Activated T-cell treated with anti-CD3 and anti-CD28 coated beads, Interleukin-2, amount 50 U/mL, for 1 hour (primary cell): Measurements from ENCODE around the gene TMEM167B.

Source experiments
- DNase-seq: peaks from one replicate; pipeline ENCODE4 v3.0.0-alpha.2; 2020

The TMEM167B gene

DNA sequence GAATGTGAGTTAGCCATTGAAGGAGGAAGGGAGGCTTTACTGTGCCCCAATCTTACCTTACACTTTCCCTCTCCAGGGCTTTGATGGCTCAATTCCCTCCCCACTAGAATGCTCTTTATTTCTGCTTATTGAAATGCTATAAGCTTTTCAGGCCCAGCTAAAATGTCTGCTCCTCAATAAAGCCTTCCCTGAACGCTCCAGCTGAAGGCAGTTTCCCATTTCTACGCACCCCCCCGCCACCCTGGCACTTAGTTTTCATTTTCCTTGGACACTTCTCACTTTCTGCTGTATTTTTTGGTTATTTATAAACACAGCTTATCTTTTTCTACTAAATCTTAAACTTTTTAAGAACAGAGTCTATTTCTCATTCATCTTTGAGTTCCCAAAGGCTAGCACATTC, 7.1 kb upstream of the TMEM167B start:
- no peak for DNase-seq

DNA sequence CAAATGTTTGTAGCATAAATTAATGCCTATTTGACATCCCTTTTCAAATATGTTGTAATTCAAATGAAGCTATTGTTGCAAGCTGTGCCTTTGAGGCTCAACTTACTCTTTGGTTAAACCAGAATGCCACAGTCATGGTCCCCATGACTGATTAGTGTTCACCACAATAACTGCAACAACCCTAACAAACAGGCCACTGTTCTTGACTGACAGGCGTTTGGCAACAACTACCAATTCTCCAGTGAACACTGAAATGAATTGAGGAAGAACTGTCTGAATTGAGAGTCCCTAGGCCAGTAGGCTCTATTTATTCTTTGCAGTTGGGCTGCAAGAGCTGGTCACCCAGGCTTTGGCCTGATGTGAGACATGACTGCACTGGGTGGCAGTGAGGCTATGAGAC, 6.6 kb upstream of the TMEM167B start:
- no peak for DNase-seq

DNA sequence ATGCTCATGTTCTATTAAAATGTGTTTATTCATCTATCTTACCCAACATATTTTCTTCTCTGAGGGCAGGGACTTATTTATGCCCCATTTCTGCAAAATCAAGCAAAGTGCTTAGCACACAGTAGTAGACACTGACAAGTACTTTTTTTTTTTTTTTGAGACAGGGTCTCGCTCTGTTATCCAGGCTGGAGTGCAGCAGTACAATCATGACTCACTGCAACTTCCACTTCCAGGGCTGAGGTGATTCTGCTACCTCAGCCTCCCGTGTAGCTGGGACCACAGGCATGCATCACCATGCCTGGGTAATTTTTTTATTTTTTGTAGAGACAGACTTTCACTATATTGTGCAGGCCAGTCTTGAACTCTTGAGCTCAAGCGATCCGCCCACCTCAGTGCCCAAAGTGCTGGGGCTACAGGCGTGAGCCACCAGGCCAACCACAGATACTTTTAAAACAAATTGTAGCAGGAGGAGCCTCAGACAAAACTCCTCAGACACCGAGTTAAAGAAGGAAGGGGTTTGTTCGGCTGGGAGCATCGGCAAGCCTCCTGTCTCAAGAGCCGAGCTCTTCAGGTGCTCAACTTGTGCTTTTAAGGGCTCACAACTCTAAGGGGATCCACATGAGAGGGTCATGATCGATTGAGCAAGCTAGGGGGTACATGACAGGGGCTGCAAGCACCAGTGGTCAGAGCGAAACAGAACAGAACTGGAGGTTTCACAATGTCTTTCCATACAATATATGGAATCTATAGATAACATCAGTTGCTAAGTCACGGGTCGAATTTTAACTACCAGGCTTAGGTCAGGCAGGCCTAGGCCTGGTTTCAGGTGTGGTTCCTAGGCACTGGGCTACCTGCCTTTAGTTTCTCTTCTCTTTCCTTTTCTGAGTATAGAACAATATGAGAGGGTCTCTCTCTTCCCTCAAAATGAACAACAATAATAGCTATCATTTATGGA, 5.7 kb upstream of the TMEM167B start:
- DNase-seq, result no peak

DNA sequence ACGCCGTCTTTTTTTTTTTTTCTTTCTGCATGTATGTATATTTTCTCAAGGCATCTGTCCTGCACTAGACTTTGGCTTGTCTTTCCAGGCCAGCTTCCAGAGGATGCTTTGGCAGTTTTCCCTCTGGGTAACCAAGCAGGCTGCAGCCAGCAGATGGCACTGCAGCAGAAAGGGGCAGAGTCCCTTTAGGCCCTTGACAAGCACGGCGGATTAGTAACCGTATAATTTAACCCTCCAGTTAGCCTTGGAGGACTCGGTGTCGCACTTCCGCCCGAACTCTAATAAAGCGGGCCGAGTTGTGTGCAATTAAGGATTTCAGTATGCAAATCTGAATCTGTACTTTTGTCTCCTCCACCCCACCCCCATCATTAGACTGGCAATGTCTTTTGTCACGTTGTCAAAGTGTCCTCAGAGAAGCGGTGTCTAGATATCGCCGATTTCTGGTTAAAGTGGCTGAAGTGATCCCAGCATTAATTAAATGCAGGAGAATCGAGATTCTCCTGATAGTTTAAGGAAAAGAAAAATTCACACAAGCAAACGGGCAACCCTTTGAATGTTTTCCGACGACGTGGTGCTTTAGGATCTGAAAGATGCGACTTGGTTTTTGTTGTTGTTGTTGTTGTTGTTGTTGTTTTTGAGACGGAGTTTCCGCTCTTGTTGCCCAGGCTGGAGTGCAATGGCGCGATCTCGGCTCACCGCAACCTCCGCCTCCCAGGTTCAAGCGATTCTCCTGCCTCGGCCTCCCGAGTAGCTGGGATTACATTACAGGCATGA, 1.1 kb upstream of the TMEM167B start:
- peak; percentile 58 for DNase-seq

DNA sequence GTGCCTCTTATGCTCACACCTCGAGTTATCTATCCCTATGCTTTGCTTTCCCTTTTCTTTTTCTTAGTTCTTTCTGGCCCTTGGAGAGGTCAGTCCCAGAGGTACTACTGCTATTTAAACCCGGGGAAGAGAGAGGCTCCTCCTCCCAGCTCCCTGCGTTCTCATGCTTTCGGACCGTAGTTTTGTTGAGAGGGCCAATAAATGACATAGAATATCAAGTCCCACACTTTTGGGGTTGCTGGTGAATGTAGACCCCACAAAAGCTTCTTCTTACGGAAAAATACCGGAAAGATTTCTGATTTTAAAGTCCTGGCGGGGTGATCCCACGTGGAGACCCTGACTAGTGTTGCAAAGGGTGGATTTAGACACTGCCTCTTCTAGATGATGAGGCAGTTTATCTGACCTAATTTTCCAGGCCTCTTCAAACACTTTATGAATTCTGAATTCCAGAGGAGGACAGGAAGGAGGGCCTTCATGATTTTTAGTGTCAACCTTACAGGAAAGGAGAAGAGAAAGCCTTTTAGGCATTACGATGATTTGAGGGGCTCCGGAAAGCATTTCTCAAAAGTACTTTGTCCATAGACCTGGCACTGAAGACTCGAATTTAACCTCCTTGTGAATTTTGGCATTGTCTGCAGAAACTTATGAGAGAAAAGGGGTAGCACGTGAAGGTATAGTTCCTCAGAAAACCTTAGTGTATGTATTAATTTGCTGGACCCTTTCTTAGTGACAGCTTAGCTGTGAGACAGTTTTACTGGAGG, 694 bp downstream of the TMEM167B start:
- no peak for DNase-seq

DNA sequence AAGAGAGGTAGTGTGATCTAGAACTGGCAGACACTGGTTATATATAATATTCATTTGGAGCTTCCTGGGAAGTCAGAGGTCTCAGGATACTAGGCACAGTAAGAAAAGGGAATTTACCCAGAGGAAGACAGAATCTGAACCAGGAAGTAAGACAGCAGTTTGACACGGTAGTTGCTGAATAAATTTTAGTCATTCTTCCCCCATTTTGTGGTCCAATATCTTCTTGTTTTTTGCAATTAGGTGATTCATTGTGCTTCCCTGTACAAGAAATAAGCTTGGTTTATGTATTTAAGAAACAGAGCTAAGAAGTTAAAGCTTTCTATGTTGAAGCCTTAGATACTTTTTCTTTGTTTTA, 1.3 kb downstream of the TMEM167B start:
- DNase-seq, result no peak

DNA sequence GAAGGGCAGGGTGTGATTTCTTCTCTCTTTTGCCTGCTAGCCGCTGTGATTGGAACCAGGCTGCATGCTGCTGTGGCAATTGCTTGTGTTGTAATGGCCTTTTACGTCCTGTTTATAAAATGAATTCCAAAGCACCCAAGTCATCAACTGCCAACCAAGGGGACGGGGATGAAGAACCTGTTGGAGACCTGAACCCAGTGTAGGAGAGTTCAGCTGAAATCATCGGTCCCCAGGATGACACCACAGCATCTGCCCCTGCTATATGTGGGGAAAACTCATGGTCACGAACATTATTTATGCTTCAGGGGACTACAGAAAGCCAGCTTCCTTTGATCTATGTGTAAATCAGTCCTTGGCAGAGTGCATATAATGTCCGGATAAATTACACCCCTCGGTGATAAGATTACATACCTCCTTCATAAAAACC, 3.8 kb downstream of the TMEM167B start:
- DNase-seq, result no peak

DNA sequence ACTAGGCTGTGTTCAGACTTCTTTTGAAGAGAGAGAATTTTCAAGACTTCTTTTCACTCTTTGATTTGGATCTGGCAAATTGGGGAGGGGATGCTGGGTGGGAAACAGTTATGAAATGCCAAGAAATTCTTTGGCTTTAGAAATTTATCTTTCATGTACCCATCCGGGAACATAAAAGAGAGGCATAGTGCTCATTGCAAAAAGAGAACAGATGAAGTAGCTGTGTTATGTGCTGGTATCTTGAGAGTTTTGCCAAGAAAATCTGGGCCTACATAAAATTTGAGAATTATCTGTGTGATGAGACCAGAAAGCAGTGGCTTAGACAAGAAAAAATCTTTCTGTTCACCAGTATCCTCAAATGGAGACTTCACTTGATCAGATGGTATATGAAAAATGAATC, 4.3 kb downstream of the TMEM167B start:
- DNase-seq, result no peak

DNA sequence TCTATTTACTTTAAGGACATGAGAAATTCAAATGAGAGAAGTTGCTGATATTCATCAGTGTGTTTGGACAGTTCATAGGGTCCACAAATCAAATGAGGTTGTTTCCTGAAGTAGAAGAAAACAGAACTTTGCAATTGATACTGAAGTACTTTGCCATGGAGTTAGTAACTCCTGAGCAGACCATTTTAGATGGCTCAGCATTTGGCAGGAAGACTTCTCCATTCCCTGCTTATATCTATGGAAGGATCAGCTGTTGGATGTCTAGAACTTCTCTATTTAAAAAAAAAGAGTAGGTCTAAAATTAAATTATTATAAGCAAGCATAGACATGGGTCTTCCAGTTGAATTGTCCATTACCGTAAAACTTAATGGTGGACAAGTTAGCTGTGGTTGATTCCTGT, 5.1 kb downstream of the TMEM167B start:
- no peak for DNase-seq

DNA sequence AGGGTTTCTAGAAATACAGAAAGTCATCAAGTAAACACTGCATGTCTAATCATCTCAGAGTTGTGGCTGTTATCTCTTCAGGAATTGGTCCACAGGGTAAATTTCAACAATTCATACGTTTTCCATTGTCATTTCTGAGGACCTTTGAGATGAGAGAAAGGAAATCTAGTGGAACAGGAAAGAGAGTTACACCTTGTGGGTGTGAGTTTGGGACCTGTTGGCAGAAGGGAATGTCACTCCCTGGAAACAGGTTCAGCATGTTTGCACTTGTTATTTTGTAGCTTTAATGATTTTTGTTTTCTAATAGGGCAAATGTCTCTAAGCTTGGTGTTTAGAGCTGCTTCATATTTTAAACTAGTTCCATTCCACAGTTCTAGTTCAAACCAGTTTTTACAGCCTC, 5.6 kb downstream of the TMEM167B start:
- DNase-seq, result no peak

DNA sequence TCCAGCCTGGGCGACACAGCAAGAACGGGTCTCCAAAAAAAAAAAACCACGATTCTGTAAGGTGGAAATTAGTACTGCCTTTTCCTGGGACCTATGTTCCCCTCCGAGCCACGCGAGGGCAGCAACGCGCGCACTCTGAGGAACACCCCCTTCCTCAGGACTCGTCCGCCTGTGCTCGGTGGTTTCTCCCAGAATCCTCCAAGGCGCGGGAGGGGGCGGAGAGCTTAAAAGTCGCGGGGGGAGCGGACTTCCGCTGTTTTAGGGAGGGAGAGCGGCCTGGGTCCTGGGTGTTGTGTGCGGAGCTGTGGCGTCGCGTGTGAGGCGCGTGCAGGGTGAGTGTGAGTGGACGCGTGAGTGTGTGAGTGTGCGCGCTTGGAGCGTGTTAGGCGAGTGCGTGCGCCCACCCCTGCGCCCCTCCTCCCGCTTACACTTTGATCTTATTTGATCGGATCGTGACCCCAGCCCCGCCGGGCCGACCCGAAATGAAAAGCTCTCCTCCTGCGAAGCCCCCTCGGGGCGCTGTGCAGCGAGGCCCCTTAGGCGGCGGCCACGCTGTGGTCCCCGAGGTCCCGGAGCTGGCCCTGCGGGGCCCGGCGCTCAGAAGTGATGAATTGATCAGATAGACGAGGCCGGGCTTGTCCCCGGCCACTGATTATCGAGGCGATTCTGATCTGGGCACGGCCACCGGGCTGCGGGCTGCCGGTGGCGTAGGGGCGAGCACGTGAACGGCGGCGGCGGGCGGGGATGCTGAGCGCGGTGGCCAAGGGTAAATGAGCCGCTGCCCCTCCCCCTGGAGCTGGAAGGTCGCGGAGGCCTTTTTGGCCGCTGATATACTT, 9.6 kb downstream of the TMEM167B start:
- DNase-seq, result peak; percentile 95

DNA sequence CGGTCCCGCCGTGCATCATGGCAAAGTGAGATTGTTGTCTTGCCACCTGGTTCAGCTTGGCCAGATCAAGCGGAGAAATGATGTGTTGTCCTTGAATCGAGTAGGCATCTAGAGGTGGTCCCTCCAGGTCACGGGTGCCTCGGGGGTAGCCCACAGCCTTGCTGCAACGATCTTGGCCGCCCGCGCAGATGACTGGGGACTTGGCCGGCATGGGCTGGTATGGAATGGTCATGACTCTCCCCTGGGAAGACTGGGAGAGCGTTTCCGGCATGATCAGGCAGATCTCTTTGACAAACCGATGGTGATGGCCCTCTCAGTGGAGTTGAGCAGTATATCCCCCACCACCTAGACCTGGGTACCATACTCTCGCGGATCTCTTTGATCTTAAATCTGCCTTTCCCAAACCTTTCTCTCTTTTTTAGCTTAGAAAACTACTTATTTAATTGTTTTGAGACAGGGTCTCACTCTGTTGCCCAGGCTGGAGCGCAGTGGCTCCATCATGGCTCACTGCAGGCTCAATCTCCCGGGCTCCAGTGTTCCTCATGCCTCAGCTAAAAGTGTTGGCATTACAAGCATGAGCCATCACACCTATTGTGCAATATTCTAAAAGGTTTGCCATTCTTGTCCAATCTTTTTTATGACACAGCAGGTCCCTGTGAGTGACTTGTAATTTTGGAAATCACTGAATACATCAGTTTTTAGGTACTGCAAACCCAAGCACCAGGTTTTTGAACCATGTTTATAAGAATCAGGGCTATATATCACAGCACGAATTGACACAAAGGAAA, 14.0 kb downstream of the TMEM167B start:
- no peak for DNase-seq

DNA sequence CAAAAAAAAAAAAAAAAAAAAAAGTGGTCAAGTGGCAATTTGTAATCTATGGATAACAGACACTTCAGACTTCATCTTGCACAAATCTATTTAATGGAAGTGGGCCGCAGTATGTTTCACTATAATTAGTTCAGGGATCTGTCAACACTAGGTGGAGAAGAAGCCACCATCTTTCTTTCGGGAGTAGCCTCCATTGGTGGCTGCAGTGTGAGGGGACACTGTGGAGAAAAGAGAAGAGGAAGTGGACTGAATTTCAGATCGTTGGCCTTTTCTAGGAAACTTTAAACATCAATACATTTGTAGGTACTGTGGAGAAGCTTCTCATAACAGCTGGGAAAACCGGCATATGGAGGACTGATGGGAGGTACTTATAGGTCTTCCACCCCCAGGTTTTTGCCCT, 15.3 kb downstream of the TMEM167B start:
- DNase-seq, result no peak

DNA sequence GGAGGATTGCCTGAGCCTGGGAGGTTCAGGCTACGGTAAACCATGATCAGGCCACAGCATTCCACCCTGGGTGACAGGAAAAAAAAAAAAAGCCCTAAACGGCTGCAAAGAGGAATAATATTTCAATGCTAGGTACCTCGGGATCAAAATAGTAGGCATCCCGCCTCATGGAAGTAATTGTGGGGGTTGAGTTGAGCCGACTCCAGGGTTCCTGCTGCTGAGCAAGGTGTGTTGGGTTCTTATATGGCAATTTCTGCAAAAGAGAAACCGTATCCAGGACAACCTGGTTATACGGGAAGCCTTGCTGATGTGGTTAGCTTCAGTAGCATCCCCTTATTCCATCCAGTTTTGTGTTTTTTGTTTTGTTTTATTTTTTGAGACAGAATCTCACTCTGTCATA, 17.2 kb downstream of the TMEM167B start:
- DNase-seq, result no peak

DNA sequence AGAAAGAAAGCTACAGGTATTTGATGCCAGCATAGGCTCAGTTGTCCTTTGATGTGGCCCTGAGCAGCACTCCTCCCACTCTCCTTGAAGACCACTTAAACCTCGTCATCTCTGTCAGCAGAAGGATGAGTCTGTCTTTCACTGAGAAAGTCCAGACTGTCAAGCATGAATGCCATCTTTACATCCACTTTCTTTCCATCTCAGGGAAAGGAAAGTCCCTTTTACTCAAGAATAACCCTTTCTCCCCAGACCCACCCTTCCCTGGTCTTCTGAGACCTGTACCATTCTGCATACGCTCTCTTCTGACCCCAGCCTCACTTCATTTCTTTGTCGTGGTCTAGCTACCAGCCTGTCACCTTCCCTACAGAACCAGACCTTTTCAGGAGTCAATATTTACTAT, 19.3 kb downstream of the TMEM167B start:
- DNase-seq, result no peak

DNA sequence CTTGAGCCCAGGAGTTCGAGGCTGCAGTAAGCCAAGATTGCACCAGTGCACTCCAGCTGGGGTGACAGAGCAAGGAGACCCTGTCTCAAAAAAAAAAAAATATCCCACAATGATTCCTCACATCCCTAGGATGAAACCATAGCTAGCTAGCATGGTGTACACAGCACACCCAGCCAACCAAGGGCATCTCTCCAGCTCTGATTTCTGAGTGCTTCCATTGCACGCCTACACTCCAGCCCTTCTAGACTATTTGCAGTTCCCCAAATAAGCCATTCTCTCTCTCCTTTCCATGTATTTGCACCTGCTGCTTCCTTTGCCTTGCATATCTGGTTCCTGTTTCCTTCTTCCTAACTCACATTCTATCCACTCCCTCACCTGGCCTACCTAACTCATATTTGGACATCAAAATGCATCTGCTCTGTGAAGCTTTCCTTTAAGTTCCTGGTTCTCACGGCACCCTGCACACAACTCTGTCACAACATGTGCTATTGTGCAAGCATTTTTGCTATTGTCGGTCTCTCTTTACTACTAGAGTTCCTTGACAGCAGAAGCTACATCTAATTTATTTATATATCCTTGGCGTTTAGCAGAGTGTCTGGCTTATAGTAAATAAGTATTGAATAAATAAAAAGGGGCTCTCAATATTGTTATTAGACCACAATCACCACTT, 21.0 kb downstream of the TMEM167B start:
- no peak for DNase-seq

DNA sequence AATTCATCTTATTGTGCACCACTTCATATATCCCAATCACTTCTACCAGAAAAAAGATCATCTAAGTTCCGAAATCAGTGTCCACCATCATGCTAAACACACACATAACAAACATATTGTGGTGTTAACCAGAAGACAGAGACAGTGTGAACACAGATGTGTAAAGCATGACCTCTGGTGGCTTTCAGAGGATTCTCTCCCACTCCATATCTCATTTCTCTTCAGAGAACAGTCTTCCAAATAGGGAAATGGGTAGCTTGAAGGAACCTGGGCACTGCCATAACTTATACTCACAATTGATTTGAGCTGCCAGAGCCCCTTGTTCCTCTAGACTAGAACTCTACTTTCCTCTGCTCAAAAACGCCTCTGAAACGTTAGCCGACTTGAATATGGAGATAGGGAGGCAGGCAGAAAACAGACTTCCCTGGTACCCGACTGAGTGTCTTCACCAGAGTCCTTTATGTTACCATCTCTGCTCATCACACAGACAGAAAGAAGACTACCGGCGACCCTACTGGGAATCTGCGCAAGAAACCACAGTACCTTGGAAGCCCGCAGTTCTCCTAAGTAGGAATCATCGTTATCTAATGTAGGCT, 21.6 kb downstream of the TMEM167B start:
- no peak for DNase-seq

DNA sequence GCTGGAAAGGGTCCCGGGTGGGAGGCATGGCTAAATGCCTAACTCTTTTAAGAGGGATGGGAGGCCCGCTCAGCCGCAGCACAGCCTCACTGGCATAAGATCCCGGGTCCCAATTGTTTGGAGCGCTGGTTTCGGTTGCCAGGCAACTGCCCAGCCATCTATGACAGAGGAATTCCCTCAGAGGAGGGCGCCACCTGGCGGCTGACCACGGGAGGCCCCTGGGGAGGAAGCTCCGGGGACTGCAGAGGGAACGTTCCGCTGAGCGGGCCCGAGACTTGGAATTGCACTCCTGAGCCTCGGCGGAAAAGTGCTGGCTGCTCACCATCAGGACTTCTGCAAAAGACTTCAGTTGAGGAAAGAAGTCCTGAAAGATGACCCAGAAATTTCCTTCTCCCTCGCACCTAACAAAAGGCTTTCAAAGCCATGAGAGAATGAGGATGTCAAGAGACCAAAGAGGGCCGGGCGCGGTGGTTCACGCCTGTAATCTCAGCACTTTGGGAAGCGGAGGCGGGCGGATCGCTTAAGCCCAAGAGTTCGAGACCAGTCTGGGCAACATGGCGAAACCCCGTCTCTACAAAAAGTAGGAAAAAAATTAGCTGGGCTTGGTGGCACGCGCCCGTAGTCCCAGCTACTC, 22.2 kb downstream of the TMEM167B start:
- DNase-seq, result peak; percentile 92

DNA sequence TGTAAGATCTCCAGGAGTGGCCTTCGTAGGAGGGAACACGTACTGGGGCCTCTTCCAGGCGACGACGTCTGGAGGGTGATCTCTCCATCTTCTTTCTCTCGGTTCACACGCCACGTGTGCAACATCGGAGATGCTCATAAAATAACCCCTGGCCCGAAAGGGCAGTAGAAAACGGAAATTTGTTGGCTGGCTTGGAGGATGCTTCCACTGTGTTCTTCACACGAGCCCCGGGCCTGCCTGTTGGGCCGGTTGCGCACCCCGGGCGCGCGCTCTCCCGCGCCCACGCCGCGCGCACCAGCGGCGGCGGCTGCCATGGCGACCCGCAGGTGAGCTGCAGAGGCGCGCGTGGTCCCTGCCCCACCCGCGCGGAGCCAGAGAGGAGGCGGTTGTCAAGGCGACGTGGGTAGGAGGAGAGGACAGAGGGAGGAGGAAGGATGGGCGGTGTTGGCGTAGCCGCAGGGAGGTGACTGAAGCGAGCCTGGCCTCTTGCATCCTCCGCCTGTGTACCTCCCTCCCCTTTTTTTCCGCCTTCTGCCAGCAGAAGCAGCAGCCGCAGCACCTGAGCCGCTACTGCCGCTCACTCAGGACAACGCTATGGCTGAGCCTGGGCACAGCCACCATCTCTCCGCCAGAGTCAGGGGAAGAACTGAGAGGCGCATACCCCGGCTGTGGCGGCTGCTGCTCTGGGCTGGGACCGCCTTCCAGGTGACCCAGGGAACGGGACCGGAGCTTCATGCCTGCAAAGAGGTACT, 23.2 kb downstream of the TMEM167B start, which contains the start of gene ELAPOR1:
TSS of gene ELAPOR1 (plus strand) at position 526 of the 752 bp plus-strand sequence. CDS start at position 595, 69 bp downstream.
- DNase-seq, result peak; percentile 88
